Endothelial cell of umbilical vein (primary cell): Measurements from ENCODE around the gene PLA2G4E. TPM values are rescaled to one million over a fixed set of nuclear protein-coding genes. Genes with fewer than 3 reads are reported as not detected.

ENCODE experiments used
- polyA plus RNA-seq, 4 experiments: library from polyadenylated mRNA; depleted of rRNA in 3 of 4; stranded (reverse) in 3 of 4; unstranded in 1 of 4; fragments of >200 nt; gene quantifications; 2 replicates each; pipeline versions ENCODE4 v1.2.1 to v1.2.3, GENCODE V29; 2011 to 2012; ENCODE audit warnings: missing spikeins in 1 of 4
- total RNA-seq: library from RNA; stranded (reverse); gene quantifications from 2 replicates; pipeline ENCODE4 v1.2.3, GENCODE V29; 2021

The PLA2G4E gene
- total and polyA plus RNA-seq, 2 donors (not counting 3 experiments of a cell fraction or from before 2014, with no cell fraction given) = not detected

Other genes with a start within 250 kb of the PLA2G4E start
- 49.1 and 55.8 TPM in 2 replicates for gene MAPKBP1, start 246.6 kb downstream of the PLA2G4E start, total RNA-seq
- gene MAPKBP1, start 246.6 kb downstream of the PLA2G4E start, polyA plus RNA-seq = 12.3 and 12.7 TPM in 2 replicates
- gene JMJD7, start 192.9 kb downstream of the PLA2G4E start, total RNA-seq = 11.4 and 15.0 TPM in 2 replicates
- gene JMJD7, start 192.9 kb downstream of the PLA2G4E start, polyA plus RNA-seq = 7.3 and 7.8 TPM in 2 replicates
- 4.0 and 5.6 TPM in 2 replicates for gene PLA2G4B, start 182.2 kb downstream of the PLA2G4E start, total RNA-seq
- 3.7 and 7.9 TPM in 2 replicates for gene PLA2G4B, start 182.2 kb downstream of the PLA2G4E start, polyA plus RNA-seq
- gene SPTBN5, start 127.0 kb downstream of the PLA2G4E start, total RNA-seq = 19.0 and 19.2 TPM in 2 replicates
- gene SPTBN5, start 127.0 kb downstream of the PLA2G4E start, polyA plus RNA-seq = 12.0 and 12.6 TPM in 2 replicates
- gene EHD4, start 48.5 kb downstream of the PLA2G4E start, total RNA-seq = 126 and 128 TPM in 2 replicates
- gene EHD4, start 48.5 kb downstream of the PLA2G4E start, polyA plus RNA-seq = 96.7 and 99.1 TPM in 2 replicates
- not detected in 2 replicates for gene PLA2G4D, start 73.5 kb upstream of the PLA2G4E start, total RNA-seq
- gene PLA2G4D, start 73.5 kb upstream of the PLA2G4E start, polyA plus RNA-seq = not detected in 2 replicates
- not detected in 2 replicates for gene PLA2G4F, start 135.6 kb upstream of the PLA2G4E start, total RNA-seq
- gene PLA2G4F, start 135.6 kb upstream of the PLA2G4E start, polyA plus RNA-seq = not detected in 2 replicates
- 50.2 and 56.7 TPM in 2 replicates for gene VPS39, start 187.3 kb upstream of the PLA2G4E start, total RNA-seq
- 51.1 and 56.5 TPM in 2 replicates for gene VPS39, start 187.3 kb upstream of the PLA2G4E start, polyA plus RNA-seq